Endodermal cell (in vitro differentiated cells): ENCODE results near the gene TRABD2B. TPM values are rescaled to one million over a fixed set of nuclear protein-coding genes. Genes with fewer than 3 reads are reported as not detected.

Source experiments
- DNase-seq: peaks from one replicate; pipeline ENCODE4 v3.0.0-alpha.2; 2017
- H3K27ac ChIP-seq: 2 replicates; pipeline ENCODE4 v1.5.1; 2013; ENCODE audit warnings: mild to moderate bottlenecking, low read depth, low read length, moderate library complexity
- H3K27me3 ChIP-seq: 2 replicates; pipeline ENCODE4 v1.6.1; 2013; ENCODE audit warnings: mild to moderate bottlenecking, low read length, moderate library complexity; ENCODE audit not compliant: insufficient read depth, control insufficient read depth, poor library complexity, severe bottlenecking
- H3K36me3 ChIP-seq: 2 replicates; pipeline ENCODE4 v1.7.0; 2013; ENCODE audit warnings: mild to moderate bottlenecking, low read length, moderate library complexity; ENCODE audit not compliant: control insufficient read depth, insufficient read depth
- H3K4me1 ChIP-seq: one replicate; pipeline ENCODE4 v1.7.0; 2013; ENCODE audit warnings: low read length; ENCODE audit not compliant: control insufficient read depth, insufficient read depth
- H3K4me3 ChIP-seq: 2 replicates; pipeline ENCODE4 v1.5.1; 2013; ENCODE audit warnings: mild to moderate bottlenecking, low read length, moderate library complexity
- H3K9ac ChIP-seq: 2 replicates; pipeline ENCODE4 v1.6.1; 2013; ENCODE audit warnings: mild to moderate bottlenecking, low read length, moderate library complexity; ENCODE audit not compliant: poor library complexity, severe bottlenecking; ENCODE audit errors: extremely low read depth
- H3K9me3 ChIP-seq: 2 replicates; pipeline ENCODE4 v1.6.1; 2013; ENCODE audit warnings: mild to moderate bottlenecking, low read length, moderate library complexity; ENCODE audit not compliant: control insufficient read depth
- H3K27ac Mint-ChIP-seq: 2 replicates; pipeline ENCODE4 v1.8.0; 2020; ENCODE audit warnings: mixed read lengths
- H3K27me3 Mint-ChIP-seq: 2 replicates; pipeline ENCODE4 v1.8.0; 2021; ENCODE audit warnings: mild to moderate bottlenecking, mixed read lengths; ENCODE audit not compliant: insufficient read depth
- H3K36me3 Mint-ChIP-seq: 2 replicates; pipeline ENCODE4 v1.8.0; 2020; ENCODE audit warnings: low read depth, mixed read lengths
- H3K4me1 Mint-ChIP-seq: 2 replicates; pipeline ENCODE4 v1.8.0; 2020; ENCODE audit warnings: mixed read lengths
- H3K4me3 Mint-ChIP-seq: 2 replicates; pipeline ENCODE4 v1.8.0; 2020; ENCODE audit warnings: mild to moderate bottlenecking, moderate library complexity, mixed read lengths
- H3K9me3 Mint-ChIP-seq: 2 replicates; pipeline ENCODE4 v1.8.0; 2020; ENCODE audit warnings: mild to moderate bottlenecking, mixed read lengths
- CTCF ChIP-seq: fragments of 200-600 bp; sonication (generic); conservative IDR thresholded peaks from 2 replicates; pipeline ENCODE4 v1.5.0; 2021; ENCODE audit warnings: antibody characterized with exemption, mild to moderate bottlenecking
- WGBS, 2 experiments: methylation state at CpG; one replicate each; pipeline versions ENCODE4 v1.1.5 to v1.1.7; 2013; ENCODE audit warnings: missing lambda C conversion rate in 2 of 2, mixed read lengths in 1 of 2; ENCODE audit not compliant: insufficient coverage in 1 of 2, insufficient read length in 1 of 2; 5-methylcytosine and 5-hydroxymethylcytosine counted together
- total RNA-seq, 2 donors: library from RNA; stranded (reverse); fragmentation: NEBNext Ultra II Directional in 1 of 2; extraction: Animal tissue kit (Norgen Biotek cat#: 25700) in 1 of 2; gene quantifications; 2 replicates in 1 of 2; 3 replicates in 1 of 2; pipeline ENCODE4 v1.2.1, GENCODE V29; 2021

TRABD2B gene
- total RNA-seq, 2 donors from 2014 or later, result 24.4 to 28.0 TPM

GRCh38 chr1:47855230-47855629, 142.0 kb downstream of the TRABD2B start:
- 93 to 100% methylated on average over 4 of the region's 4 CpGs for WGBS, 2 experiments
- no peak for TF ChIP-seq CTCF
- Histone ChIP-seq H3K27ac (no peak overlapping the region), H3K4me1 (no peaks in the 10 kb centered on the region), H3K9me3 (no peaks in the 10 kb centered on the region), H3K36me3 (peaks cover 4% of the 10 kb centered on the region), H3K4me3 (no peak overlapping the region), H3K9ac (no peak overlapping the region), H3K27me3 (no peaks in the 10 kb centered on the region)
- H3K9me3 Mint-ChIP-seq, result no peaks in the 10 kb centered on the region
- H3K27me3 Mint-ChIP-seq, result no peaks in the 10 kb centered on the region
- no peak overlapping the region for H3K27ac Mint-ChIP-seq
- H3K4me1 Mint-ChIP-seq, result peaks cover 4% of the 10 kb centered on the region
- no peak for DNase-seq
- H3K4me3 Mint-ChIP-seq, result no peak overlapping the region
- H3K36me3 Mint-ChIP-seq, result no peaks in the 10 kb centered on the region

- Histone ChIP-seq H3K4me1 (peaks cover 4% of the 10 kb centered on the region), H3K9ac (no peak overlapping the region), H3K9me3 (no peaks in the 10 kb centered on the region), H3K4me3 (no peak overlapping the region), H3K27me3 (no peaks in the 10 kb centered on the region), H3K27ac (no peak overlapping the region), H3K36me3 (peaks cover 4% of the 10 kb centered on the region)
- Mint-ChIP-seq H3K9me3 (no peaks in the 10 kb centered on the region), H3K4me1 (peaks cover 8% of the 10 kb centered on the region), H3K27me3 (no peaks in the 10 kb centered on the region), H3K36me3 (no peaks in the 10 kb centered on the region), H3K27ac (no peak overlapping the region), H3K4me3 (no peak overlapping the region)
- no peak for TF ChIP-seq CTCF
- DNase-seq, result peak; percentile 25
- WGBS, 2 experiments, result 69 to 74% methylated on average over 2 of the region's 2 CpGs
Measured at GRCh38 chr1:47854552-47855144, 142.5 kb downstream of the TRABD2B start.

GRCh38 chr1:47853852-47854251, 143.3 kb downstream of the TRABD2B start:
- H3K27me3 Mint-ChIP-seq, result no peaks in the 10 kb centered on the region
- peaks cover 15% of the 10 kb centered on the region for H3K4me1 Mint-ChIP-seq
- no peak for TF ChIP-seq CTCF
- 78 to 90% methylated on average over 1 to 2 of the region's 2 CpGs for WGBS, 2 experiments
- Histone ChIP-seq H3K4me1 (peaks cover 6% of the 10 kb centered on the region), H3K4me3 (no peak overlapping the region), H3K9ac (no peak overlapping the region), H3K27ac (no peak overlapping the region), H3K27me3 (no peaks in the 10 kb centered on the region), H3K36me3 (peaks cover 12% of the 10 kb centered on the region), H3K9me3 (no peaks in the 10 kb centered on the region)
- no peak overlapping the region for H3K27ac Mint-ChIP-seq
- no peak for DNase-seq
- H3K4me3 Mint-ChIP-seq, result no peak overlapping the region
- no peaks in the 10 kb centered on the region for H3K9me3 Mint-ChIP-seq
- no peaks in the 10 kb centered on the region for H3K36me3 Mint-ChIP-seq
